A549 (cell line): Measurements from ENCODE around the gene CCDC63. TPM values are rescaled to one million over a fixed set of nuclear protein-coding genes. Genes with fewer than 3 reads are reported as not detected.
A peak's percentile ranks its signal among the peaks of the same experiment; 100 is the strongest.

Experiments used
- ATAC-seq, 2 experiments: fragments of 200-7000 bp in 1 of 2; fragments of >200 bp in 1 of 2; cut with Nextera tagmentation in 1 of 2; cut with Tn5 transposase in 1 of 2; 3 replicates each; pipeline versions ENCODE4 v1.8.0 to v1.9.1; 2018 to 2020; ENCODE audit warnings: mild to moderate bottlenecking in 1 of 2, moderate library complexity in 1 of 2
- CTCF ChIA-PET: fragments of 300-600 bp; sonication (Branson Sonifier 250); formaldehyde crosslinking; extraction: SDS; loops from one replicate; lab custom pipeline; 2021; ENCODE audit warnings: antibody characterized with exemption, inconsistent platforms; lab: Yijun Ruan, JAX
- POLR2A ChIA-PET: fragments of 350-600 bp; formaldehyde crosslinking; extraction: SDS; loops from one replicate; lab custom pipeline; 2021; ENCODE audit warnings: antibody characterized with exemption, inconsistent platforms; lab: Yijun Ruan, JAX
- DNase-seq, 2 experiments: peaks; one replicate each; pipeline versions ENCODE4 v3.0.0 to v3.0.0-alpha.2; 2011 to 2016; ENCODE audit warnings: low read depth in 1 of 2, low spot score in 1 of 2
- FAIRE-seq: peaks from 2 replicates; lab custom pipeline; 2011; peaks lifted over from hg19 to GRCh38; lab: Jason Lieb, UNC
- H3K27ac ChIP-seq, 2 experiments: fragments of >200 bp; sonication (Bioruptor Twin); formaldehyde crosslinking; 3 replicates each; pipeline ENCODE4 v1.5.1; 2016 to 2017
- H3K4me1 ChIP-seq: fragments of >200 bp; sonication (Bioruptor Twin); formaldehyde crosslinking; 3 replicates; pipeline ENCODE4 v1.6.1; 2016
- H3K4me2 ChIP-seq: fragments of >200 bp; sonication (Bioruptor Twin); formaldehyde crosslinking; 3 replicates; pipeline ENCODE4 v1.6.1; 2016
- H3K4me3 ChIP-seq: fragments of >200 bp; sonication (Bioruptor Twin); formaldehyde crosslinking; 3 replicates; pipeline ENCODE4 v1.5.1; 2016
- H3K9me3 ChIP-seq: fragments of >200 bp; sonication (Bioruptor Twin); formaldehyde crosslinking; 3 replicates; pipeline ENCODE4 v1.6.1; 2016
- ATOH8 ChIP-seq: fragments of 250-450 bp; sonication (Bioruptor Pico); IDR thresholded peaks from 2 replicates; pipeline ENCODE4 v1.5.0; 2020; ENCODE audit warnings: low read depth, mild to moderate bottlenecking, moderate library complexity
- CEBPB ChIP-seq, 2 experiments: fragments of >200 bp in 1 of 2; sonication (Bioruptor Twin) in 1 of 2; formaldehyde crosslinking in 1 of 2; IDR thresholded peaks; 2 replicates each; pipeline ENCODE4 v1.6.1; 2012 to 2016
- CHD2 ChIP-seq: fragments of 150-350 bp; IDR thresholded peaks from 2 replicates; pipeline ENCODE4 v1.6.1; 2014; ENCODE audit warnings: low read length; ENCODE audit not compliant: partially characterized antibody
- CTCF ChIP-seq: fragments of >200 bp; sonication (Bioruptor Twin); formaldehyde crosslinking; IDR thresholded peaks from 3 replicates; pipeline ENCODE4 v1.5.1; 2016
- E2F6 ChIP-seq: IDR thresholded peaks from 2 replicates; pipeline ENCODE4 v1.6.1; 2012; ENCODE audit warnings: low read depth, borderline replicate concordance
- EHF ChIP-seq: fragments of 250-450 bp; sonication (Bioruptor Pico); IDR thresholded peaks from 2 replicates; pipeline ENCODE4 v1.5.0; 2020; ENCODE audit warnings: mild to moderate bottlenecking
- EHMT2 ChIP-seq: fragments of 200-600 bp; sonication (generic); IDR thresholded peaks from 2 replicates; pipeline ENCODE4 v1.6.1; 2016; ENCODE audit warnings: antibody characterized with exemption, low read depth, mild to moderate bottlenecking, moderate library complexity
- ESRRA ChIP-seq: fragments of 150-350 bp; IDR thresholded peaks from 2 replicates; pipeline ENCODE4 v1.6.1; 2014; ENCODE audit warnings: mild to moderate bottlenecking, low read length, borderline replicate concordance
- HOXB13 ChIP-seq: fragments of 250-450 bp; sonication (Bioruptor Pico); IDR thresholded peaks from 2 replicates; pipeline ENCODE4 v1.5.0; 2020; ENCODE audit warnings: low read depth, mild to moderate bottlenecking, moderate library complexity
- HOXB5 ChIP-seq: fragments of 250-450 bp; sonication (Bioruptor Pico); IDR thresholded peaks from 2 replicates; pipeline ENCODE4 v1.5.0; 2020; ENCODE audit warnings: mild to moderate bottlenecking, moderate library complexity
- JUN ChIP-seq, 2 experiments: fragments of >200 bp; sonication (Bioruptor Twin); formaldehyde crosslinking; IDR thresholded peaks; 2 replicates in 1 of 2; 3 replicates in 1 of 2; pipeline ENCODE4 v1.6.1; 2016 to 2017
- KDM1A ChIP-seq: fragments of 200-600 bp; sonication (generic); IDR thresholded peaks from 2 replicates; pipeline ENCODE4 v1.6.1; 2016; ENCODE audit warnings: low read depth, mild to moderate bottlenecking
- MAX ChIP-seq: IDR thresholded peaks from 2 replicates; pipeline ENCODE4 v1.6.1; 2012
- MYC ChIP-seq: IDR thresholded peaks from 2 replicates; pipeline ENCODE4 v1.6.1; 2012; ENCODE audit warnings: mild to moderate bottlenecking, inconsistent platforms, low read length, improper control_type of control experiment, borderline replicate concordance
- NR3C1 ChIP-seq: fragments of >200 bp; sonication (Bioruptor Twin); formaldehyde crosslinking; IDR thresholded peaks from 3 replicates; pipeline ENCODE4 v1.6.1; 2017
- PHF8 ChIP-seq: fragments of 200-600 bp; sonication (generic); IDR thresholded peaks from 2 replicates; pipeline ENCODE4 v1.6.1; 2016; ENCODE audit warnings: low read depth, mild to moderate bottlenecking, antibody characterized with exemption, moderate library complexity, borderline replicate concordance
- RAD21 ChIP-seq, 2 experiments: fragments of >200 bp in 1 of 2; sonication (Bioruptor Twin) in 1 of 2; formaldehyde crosslinking in 1 of 2; IDR thresholded peaks in 1 of 2; conservative IDR thresholded peaks in 1 of 2; 2 replicates in 1 of 2; 3 replicates in 1 of 2; pipeline ENCODE4 v1.6.1; 2012 to 2018; ENCODE audit warnings: inconsistent platforms in 1 of 2
- RCOR1 ChIP-seq: fragments of 150-350 bp; IDR thresholded peaks from 2 replicates; pipeline ENCODE4 v1.6.1; 2014; ENCODE audit warnings: antibody characterized with exemption, low read length, low read depth
- RNF2 ChIP-seq: fragments of 200-600 bp; sonication (generic); IDR thresholded peaks from 2 replicates; pipeline ENCODE4 v1.6.1; 2016; ENCODE audit warnings: low read depth, mild to moderate bottlenecking, antibody characterized with exemption, moderate library complexity, borderline replicate concordance
- SMC3 ChIP-seq: fragments of >200 bp; sonication (Bioruptor Twin); formaldehyde crosslinking; IDR thresholded peaks from 3 replicates; pipeline ENCODE4 v1.6.1; 2018; ENCODE audit warnings: inconsistent platforms
- SREBF2 ChIP-seq: fragments of 450-650 bp; IDR thresholded peaks from 2 replicates; pipeline ENCODE4 v1.6.1; 2014; ENCODE audit warnings: mild to moderate bottlenecking, moderate library complexity
- TFCP2L1 ChIP-seq: fragments of 250-450 bp; sonication (Bioruptor Pico); IDR thresholded peaks from 2 replicates; pipeline ENCODE4 v1.5.0; 2021; ENCODE audit warnings: mild to moderate bottlenecking
- ZSCAN20 ChIP-seq: fragments of 250-450 bp; sonication (Bioruptor Pico); IDR thresholded peaks from 2 replicates; pipeline ENCODE4 v1.8.0; 2022; ENCODE audit warnings: mild to moderate bottlenecking, moderate library complexity
- WGBS: methylation state at CpG from one replicate; pipeline ENCODE4 v1.1.6; 2017; ENCODE audit errors: missing lambda C conversion rate; 5-methylcytosine and 5-hydroxymethylcytosine counted together
- polyA plus RNA-seq, 4 experiments: library from polyadenylated mRNA; depleted of rRNA in 3 of 4; stranded (reverse); fragments of >200 nt; fragmentation: RNase III in 1 of 4; extraction: RNeasy Plus Mini Kit Qiagen cat#74134 plus additional on column Dnase treatment in 1 of 4; gene quantifications; 2 replicates in 3 of 4; 3 replicates in 1 of 4; pipeline ENCODE4 v1.2.3, GENCODE V29; 2011 to 2017

The CCDC63 gene
- polyA plus RNA-seq, 2 of the 4 experiments (the other 2 are of a cell fraction): 0.04 TPM; not detected in 1

- no peak for FAIRE-seq
- WGBS: 25% methylated on average over 1 of the region's 2 CpGs
- Histone ChIP-seq H3K27ac (no peak overlapping the region), H3K4me2 (no peak overlapping the region)
- ChIA-PET POLR2A (no interaction called here), CTCF (interaction anchor here (0.6 to 5.9 kb wide), 8 partner anchors 11 to 971 kb away, joined by 3 to 34 read pairs (median 5); partner anchors contain the start of genes CCDC63 and FAM216A)
- no peak for ATAC-seq
- TF ChIP-seq MAX (no peak), EHMT2 (no peak), CHD2 (no peak)
- TF ChIP-seq, all 56 proteins: peak for 0
- H3K4me1 ChIP-seq: no peaks in the 10 kb centered on the region
- no peak overlapping the region for H3K4me3 ChIP-seq
- no peak for DNase-seq
- no peaks in the 10 kb centered on the region for H3K9me3 ChIP-seq
Observed at GRCh38 chr12:110824342-110824741, 22.4 kb upstream of the CCDC63 start.

GRCh38 chr12:110825530-110825929 is 21.3 kb upstream of the CCDC63 start:
- WGBS: 50% methylated on average over 4 of the region's 4 CpGs
- no peaks in the 10 kb centered on the region for H3K9me3 ChIP-seq
- ChIA-PET POLR2A (no interaction called here), CTCF (interaction anchor here (0.6 to 5.9 kb wide), 12 partner anchors 9 to 362 kb away, joined by 3 to 34 read pairs (median 4); partner anchors contain the start of gene CCDC63)
- H3K4me3 ChIP-seq: no peak overlapping the region
- FAIRE-seq: no peak
- H3K4me1 ChIP-seq: no peaks in the 10 kb centered on the region
- ATAC-seq: no peak
- no peak overlapping the region for H3K27ac ChIP-seq
- no peak overlapping the region for H3K4me2 ChIP-seq
- no peak for TF ChIP-seq HOXB13 (CRISPR knock-in tag)
- TF ChIP-seq TFCP2L1 (CRISPR knock-in tag): no peak
- TF ChIP-seq RAD21 (conservative IDR thresholded peaks at IDR 0.05 in 1 of 2, IDR thresholded peaks at IDR 0.05 in 1 of 2): no peak
- no peak for TF ChIP-seq PHF8
- no peak for TF ChIP-seq MAX
- TF ChIP-seq RNF2: no peak
- no peak for TF ChIP-seq JUN (IDR thresholded peaks at IDR 0.05)
- no peak for TF ChIP-seq ESRRA
- no peak for TF ChIP-seq EHMT2
- no peak for TF ChIP-seq EHF (CRISPR knock-in tag)
- TF ChIP-seq E2F6: no peak
- TF ChIP-seq NR3C1: no peak
- TF ChIP-seq KDM1A: no peak
- no peak for TF ChIP-seq ZSCAN20 (CRISPR knock-in tag)
- no peak for TF ChIP-seq ATOH8
- no peak for DNase-seq

GRCh38 chr12:110826592-110827200 is 20.1 kb upstream of the CCDC63 start:
- Histone ChIP-seq H3K4me2 (peak overlapping the region; percentile 54), H3K9me3 (no peaks in the 10 kb centered on the region), H3K4me1 (no peaks in the 10 kb centered on the region), H3K27ac (peak overlapping the region in 1 of 2 experiments; percentile 64; a peak in 1 of 6 replicates), H3K4me3 (no peak overlapping the region)
- ATAC-seq (peak; percentile 95 to 98), DNase-seq (peak; percentile 78 to 94), FAIRE-seq (peak; percentile 68)
- WGBS: 16% methylated on average over 14 of the region's 14 CpGs
- TF ChIP-seq CTCF (peak; percentile 95), RAD21 (conservative IDR thresholded peaks at IDR 0.05 in 1 of 2, IDR thresholded peaks at IDR 0.05 in 1 of 2) (peak; percentile 92 to 98), HOXB5 (CRISPR knock-in tag) (no peak), SMC3 (peak; percentile 87), ESRRA (no peak; the same call in 1 of the 2 replicates), RCOR1 (no peak), HOXB13 (CRISPR knock-in tag) (no peak), CEBPB (IDR thresholded peaks at IDR 0.05) (peak; percentile 91 to 99), MYC (0 out of 2 replicates have a peak, but pooled peaks have one; percentile 47), MAX (peak; percentile 55; the same call in 1 of the 2 replicates), SREBF2 (0 out of 2 replicates have a peak, but pooled peaks have one; percentile 6)
- ChIA-PET POLR2A (interaction anchor here (0.6 kb wide), 1 partner anchor 218 kb away, joined by 5 read pairs; no protein-coding TSS in a partner anchor), CTCF (interaction anchor here (0.6 to 5.9 kb wide), 29 partner anchors 8 to 375 kb away, joined by 3 to 34 read pairs (median 4); partner anchors contain the start of genes CCDC63 and FAM216A)
